ENCODE results near the gene PLPP3. TPM values are rescaled to one million over a fixed set of nuclear protein-coding genes. Genes with fewer than 3 reads are reported as not detected.
A peak's percentile ranks its signal among the peaks of the same experiment; 100 is the strongest.

Gene PLPP3
- total and polyA plus RNA-seq, 12 donors, result 11.7 to 156 (median 96.1) TPM

DNA sequence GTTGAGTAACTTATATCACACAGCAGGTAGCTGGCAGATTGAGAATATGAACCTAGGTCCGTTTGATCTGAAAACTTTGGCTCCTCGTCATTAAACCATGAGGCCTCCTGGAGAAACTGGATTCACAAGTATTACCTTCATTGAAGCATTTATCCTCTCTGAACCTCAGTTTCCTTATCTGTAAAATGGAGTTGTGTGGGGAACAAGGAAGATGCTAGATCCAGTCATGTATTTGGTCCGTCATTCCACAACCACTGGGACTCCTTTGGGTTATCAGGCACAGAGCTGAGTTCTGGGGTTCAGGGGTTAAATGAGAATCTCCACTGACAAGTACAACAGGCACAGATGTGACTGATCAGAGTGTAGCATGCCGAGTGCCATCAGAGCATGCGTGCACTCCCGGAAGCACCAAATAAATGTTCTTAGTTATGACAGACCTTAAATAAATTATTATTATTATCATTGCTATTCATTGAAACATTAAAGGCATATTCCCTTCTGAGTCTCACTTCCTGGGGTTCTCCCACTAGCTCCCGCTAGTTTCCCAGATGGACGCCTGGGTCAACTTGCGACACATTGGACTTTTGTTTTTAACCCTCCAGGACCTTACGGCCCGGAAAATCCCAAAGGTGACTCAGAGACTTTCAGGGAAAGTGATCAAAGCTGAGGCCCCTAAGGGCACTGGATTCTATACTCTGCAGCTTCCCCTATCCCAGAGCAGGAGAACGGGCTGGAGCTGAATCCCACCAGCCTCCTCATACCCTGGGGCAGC lies 130.6 kb downstream of the PLPP3 start:
- H3K27me3 ChIP-seq, result no peaks in the 10 kb centered on the region
- peak in 4 of 7 donors; percentile 26 to 66 (median 39) for DNase-seq
- H3K27ac ChIP-seq, result peak overlapping the region in 2 of 5 donors; percentile 34 to 69
- intact Hi-C loops (cut with DNase I), result no loop called here
- H3K4me1 ChIP-seq (replicated peaks in 1 of 2), result peaks cover 0 to 13% of the 10 kb centered on the region in 2 donors
- H3K4me3 ChIP-seq, result no peak overlapping the region
- TF ChIP-seq, protein P1, sequence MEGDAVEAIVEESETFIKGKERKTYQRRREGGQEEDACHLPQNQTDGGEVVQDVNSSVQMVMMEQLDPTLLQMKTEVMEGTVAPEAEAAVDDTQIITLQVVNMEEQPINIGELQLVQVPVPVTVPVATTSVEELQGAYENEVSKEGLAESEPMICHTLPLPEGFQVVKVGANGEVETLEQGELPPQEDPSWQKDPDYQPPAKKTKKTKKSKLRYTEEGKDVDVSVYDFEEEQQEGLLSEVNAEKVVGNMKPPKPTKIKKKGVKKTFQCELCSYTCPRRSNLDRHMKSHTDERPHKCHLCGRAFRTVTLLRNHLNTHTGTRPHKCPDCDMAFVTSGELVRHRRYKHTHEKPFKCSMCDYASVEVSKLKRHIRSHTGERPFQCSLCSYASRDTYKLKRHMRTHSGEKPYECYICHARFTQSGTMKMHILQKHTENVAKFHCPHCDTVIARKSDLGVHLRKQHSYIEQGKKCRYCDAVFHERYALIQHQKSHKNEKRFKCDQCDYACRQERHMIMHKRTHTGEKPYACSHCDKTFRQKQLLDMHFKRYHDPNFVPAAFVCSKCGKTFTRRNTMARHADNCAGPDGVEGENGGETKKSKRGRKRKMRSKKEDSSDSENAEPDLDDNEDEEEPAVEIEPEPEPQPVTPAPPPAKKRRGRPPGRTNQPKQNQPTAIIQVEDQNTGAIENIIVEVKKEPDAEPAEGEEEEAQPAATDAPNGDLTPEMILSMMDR (IDR thresholded peaks at IDR 0.05), result no peak
- TF ChIP-seq POLR2A (IDR thresholded peaks at IDR 0.05), result no peak
- no peaks in the 10 kb centered on the region for H3K9me3 ChIP-seq (replicated peaks in 1 of 3)
- no peaks in the 10 kb centered on the region for H3K36me3 ChIP-seq (replicated peaks in 1 of 2)
- WGBS, 4 donors, result 50 to 69% (median 59%) methylated on average over 11 to 12 of the region's 12 CpGs

DNA sequence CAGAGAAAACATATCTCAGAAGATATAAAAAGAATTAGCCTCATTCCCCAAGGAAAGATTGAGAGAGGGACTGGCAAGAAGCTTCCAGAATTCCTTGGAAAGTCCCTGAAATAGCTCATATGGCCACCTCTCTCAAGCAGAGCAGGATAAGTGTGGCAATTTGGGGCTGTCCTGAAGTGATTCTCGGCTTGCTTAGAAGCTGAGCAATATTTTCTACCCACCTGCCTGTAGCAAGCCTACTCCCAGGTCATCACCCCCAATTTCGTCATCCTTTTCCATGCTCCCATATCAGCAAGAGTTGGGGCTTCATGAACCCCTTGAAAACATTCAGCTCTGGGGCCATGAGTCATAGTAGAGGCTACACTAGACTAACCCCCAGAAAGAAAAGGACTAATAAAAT lies 131.5 kb downstream of the PLPP3 start:
- 66 to 81% (median 77%) methylated on average over 2 of the region's 2 CpGs for WGBS, 4 donors
- TF ChIP-seq POLR2A (IDR thresholded peaks at IDR 0.05), result no peak
- TF ChIP-seq, protein P1 (IDR thresholded peaks at IDR 0.05), result no peak
- H3K36me3 ChIP-seq (replicated peaks in 1 of 2), result no peaks in the 10 kb centered on the region
- no peaks in the 10 kb centered on the region for H3K9me3 ChIP-seq (replicated peaks in 1 of 3)
- intact Hi-C loops (cut with DNase I), result no loop called here
- no peak overlapping the region for H3K4me3 ChIP-seq
- no peaks in the 10 kb centered on the region for H3K27me3 ChIP-seq
- peaks cover 0 to 13% of the 10 kb centered on the region in 2 donors for H3K4me1 ChIP-seq (replicated peaks in 1 of 2)
- H3K27ac ChIP-seq, result peak overlapping the region in 1 of 5 donors; percentile 34
- no peak for DNase-seq

DNA sequence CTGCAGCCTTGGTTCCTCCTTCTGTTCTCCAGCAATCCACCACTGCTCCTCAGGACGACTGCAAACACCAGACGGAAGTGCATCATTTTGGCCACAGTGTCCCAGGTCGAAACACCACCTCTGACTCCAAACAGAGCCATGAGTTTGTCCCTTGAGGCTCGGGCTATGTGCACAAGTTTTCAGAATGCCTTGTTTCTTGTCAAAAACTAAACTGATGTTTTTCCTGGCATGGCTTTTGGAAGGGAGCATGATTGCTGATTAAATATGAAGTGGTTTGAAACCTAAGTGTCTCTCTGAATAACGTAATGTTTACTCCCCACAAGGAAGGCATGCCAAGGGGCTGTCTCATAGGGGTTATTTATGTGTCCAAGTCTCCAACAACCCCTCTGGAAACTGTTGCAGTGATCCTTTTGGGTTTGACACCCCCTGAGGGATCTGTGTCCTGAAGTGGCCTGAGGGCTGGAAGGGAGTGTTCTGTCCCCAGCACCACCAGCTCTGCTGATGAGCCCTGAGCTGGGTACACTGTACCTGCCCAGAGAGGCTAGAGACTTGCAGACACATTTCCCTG lies 132.7 kb downstream of the PLPP3 start:
- intact Hi-C loops (cut with DNase I), result no loop called here
- peaks cover 0 to 13% of the 10 kb centered on the region in 2 donors for H3K4me1 ChIP-seq (replicated peaks in 1 of 2)
- peak in 5 of 7 donors; percentile 27 to 78 (median 40) for DNase-seq
- H3K36me3 ChIP-seq (replicated peaks in 1 of 2), result no peaks in the 10 kb centered on the region
- no peaks in the 10 kb centered on the region for H3K27me3 ChIP-seq
- WGBS, 4 donors, result 35 to 67% (median 50%) methylated on average over 4 to 5 of the region's 5 CpGs
- H3K9me3 ChIP-seq (replicated peaks in 1 of 3), result no peaks in the 10 kb centered on the region
- peak overlapping the region in 2 of 5 donors; percentile 34 to 59 for H3K27ac ChIP-seq
- H3K4me3 ChIP-seq, result no peak overlapping the region
- TF ChIP-seq, protein P1 (IDR thresholded peaks at IDR 0.05), result no peak
- TF ChIP-seq POLR2A (IDR thresholded peaks at IDR 0.05), result no peak

DNA sequence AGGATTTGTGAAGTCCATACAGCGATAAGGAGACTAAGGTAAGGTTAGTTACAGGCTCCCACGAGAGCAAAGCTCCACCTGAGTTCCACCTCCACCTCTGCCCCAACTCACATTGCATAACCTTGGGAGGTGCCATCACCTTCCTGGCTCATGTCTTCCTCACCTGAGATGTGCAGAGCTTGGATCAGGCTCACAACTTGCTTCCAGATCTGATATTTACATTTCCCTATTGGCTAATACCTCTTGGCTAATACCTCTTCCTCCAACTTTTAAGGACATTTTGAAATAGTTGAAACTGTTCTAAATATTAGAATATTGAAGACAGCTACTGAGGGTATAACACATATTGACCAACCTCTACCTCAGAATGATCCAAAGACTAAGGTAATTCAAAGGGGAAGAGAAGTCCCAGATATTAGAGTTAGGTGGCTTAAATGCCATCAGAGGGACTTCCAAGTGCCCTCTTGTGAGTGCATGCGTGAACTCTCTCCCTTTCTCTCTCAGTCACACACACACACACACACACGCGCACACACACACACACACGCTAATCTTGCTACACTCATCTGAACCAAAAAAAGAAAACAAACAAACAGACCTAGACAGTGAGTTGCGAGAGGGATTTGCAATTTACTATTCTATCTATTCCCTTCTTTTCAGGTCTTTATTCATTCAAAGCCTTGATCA lies 134.3 kb downstream of the PLPP3 start:
- Histone ChIP-seq H3K36me3 (replicated peaks in 1 of 2) (no peaks in the 10 kb centered on the region), H3K9me3 (replicated peaks in 1 of 3) (no peaks in the 10 kb centered on the region), H3K27me3 (no peaks in the 10 kb centered on the region), H3K4me3 (no peak overlapping the region), H3K27ac (no peak overlapping the region), H3K4me1 (replicated peaks in 1 of 2) (peaks cover 0 to 15% of the 10 kb centered on the region in 2 donors)
- WGBS, 4 donors, result 67 to 84% (median 75%) methylated on average over 7 of the region's 7 CpGs
- no peak for DNase-seq
- TF ChIP-seq, protein P1 (IDR thresholded peaks at IDR 0.05), result no peak
- TF ChIP-seq POLR2A (IDR thresholded peaks at IDR 0.05), result no peak
- intact Hi-C loops (cut with DNase I), result no loop called here

Measured in adrenal gland (tissue), 12 donors.